Measurements from ENCODE around the gene RNU1-2.

GRCh38 chr1:16906873-16907272 is 11.1 kb downstream of the RNU1-2 start:
- TF ChIP-seq CTCF (conservative IDR thresholded peaks at IDR 0.05; ENCODE audit: low read length) (no peak), EZH2phosphoT487 (IDR thresholded peaks at IDR 0.05; ENCODE audit: borderline replicate concordance) (no peak)
